ENCODE measurements around the gene PKP1.

PKP1 gene

DNA sequence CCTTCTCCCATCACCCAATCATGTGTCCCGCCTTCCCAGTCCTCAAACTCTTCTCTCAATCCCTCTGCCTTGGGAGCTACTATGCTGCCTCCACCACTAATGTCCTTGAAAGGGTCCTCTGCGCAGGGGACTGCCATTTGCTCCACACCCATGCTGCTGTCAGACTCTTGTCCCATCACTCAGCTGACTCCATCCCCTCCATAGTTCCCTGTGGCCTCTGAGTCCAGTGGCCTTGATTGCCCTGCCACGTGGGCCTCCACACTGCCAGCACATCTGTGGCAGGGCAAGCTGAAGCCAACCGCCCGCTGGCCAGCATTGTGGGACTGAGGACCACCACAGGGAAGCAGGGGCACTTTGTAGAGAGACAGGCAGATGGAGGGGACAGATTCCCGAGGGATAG is 95.5 kb downstream of the PKP1 start:
- H3K4me3 ChIP-seq (ENCODE audit: low read depth, low read length) = no peak overlapping the region
- DNase-seq (ENCODE audit: low read depth, low spot score) = no peak
- TF ChIP-seq, protein P1, sequence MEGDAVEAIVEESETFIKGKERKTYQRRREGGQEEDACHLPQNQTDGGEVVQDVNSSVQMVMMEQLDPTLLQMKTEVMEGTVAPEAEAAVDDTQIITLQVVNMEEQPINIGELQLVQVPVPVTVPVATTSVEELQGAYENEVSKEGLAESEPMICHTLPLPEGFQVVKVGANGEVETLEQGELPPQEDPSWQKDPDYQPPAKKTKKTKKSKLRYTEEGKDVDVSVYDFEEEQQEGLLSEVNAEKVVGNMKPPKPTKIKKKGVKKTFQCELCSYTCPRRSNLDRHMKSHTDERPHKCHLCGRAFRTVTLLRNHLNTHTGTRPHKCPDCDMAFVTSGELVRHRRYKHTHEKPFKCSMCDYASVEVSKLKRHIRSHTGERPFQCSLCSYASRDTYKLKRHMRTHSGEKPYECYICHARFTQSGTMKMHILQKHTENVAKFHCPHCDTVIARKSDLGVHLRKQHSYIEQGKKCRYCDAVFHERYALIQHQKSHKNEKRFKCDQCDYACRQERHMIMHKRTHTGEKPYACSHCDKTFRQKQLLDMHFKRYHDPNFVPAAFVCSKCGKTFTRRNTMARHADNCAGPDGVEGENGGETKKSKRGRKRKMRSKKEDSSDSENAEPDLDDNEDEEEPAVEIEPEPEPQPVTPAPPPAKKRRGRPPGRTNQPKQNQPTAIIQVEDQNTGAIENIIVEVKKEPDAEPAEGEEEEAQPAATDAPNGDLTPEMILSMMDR (IDR thresholded peaks at IDR 0.05; ENCODE audit: low read depth, low read length) = no peak
- in situ Hi-C loops (cut with HindIII; ENCODE audit: low sequenced_read_pairs) = no loop called here

DNA sequence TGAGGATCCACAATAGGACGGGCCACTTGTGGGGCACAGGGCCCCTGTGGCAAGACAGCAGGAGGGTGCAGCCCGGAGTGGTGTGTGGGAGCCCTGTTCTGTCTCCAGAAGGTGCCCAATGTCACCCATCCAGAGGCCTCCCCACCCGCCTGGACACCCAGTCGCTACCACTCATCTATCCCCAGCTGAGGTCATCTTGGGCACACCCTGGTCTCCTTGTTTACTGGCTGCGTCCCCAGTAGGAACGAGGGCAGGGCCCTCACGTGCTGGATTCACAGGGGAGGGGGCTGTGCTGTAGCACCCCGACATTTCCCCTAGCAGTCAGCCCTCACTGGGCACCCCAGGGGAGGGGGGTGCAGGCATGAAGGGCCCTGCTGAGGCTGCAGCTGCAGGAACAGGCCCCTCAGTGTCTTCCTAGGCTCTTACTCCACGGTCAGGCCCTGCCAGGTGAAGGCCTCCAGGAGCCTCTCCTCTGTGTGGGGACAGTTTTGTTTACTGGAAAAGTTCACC is 96.5 kb downstream of the PKP1 start:
- no peak for DNase-seq (ENCODE audit: low read depth, low spot score)
- in situ Hi-C loops (cut with HindIII; ENCODE audit: low sequenced_read_pairs) = no loop called here
- TF ChIP-seq, protein P1 (IDR thresholded peaks at IDR 0.05; ENCODE audit: low read depth, low read length) = no peak
- H3K4me3 ChIP-seq (ENCODE audit: low read depth, low read length) = no peak overlapping the region

DNA sequence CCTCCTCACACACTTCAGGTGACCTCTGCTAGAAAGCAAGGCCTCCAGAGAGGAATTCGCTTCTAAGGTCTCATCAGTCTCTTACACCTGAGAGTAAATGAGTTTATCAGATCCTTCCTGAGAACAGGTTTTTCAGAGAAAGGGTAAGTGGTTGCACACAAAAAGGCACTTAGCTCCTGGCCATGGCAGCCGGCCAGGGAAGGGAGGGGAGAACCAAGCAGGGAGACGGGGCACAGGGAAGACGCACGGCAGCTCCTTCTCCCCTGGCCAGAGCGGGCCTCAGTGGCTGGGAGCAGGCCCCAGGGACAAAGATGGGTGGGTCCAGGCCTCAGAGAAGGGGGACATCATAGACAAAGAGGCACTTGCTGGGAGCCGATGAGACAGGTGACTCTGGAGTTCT is 97.8 kb downstream of the PKP1 start:
- TF ChIP-seq, protein P1 (IDR thresholded peaks at IDR 0.05; ENCODE audit: low read depth, low read length) = no peak
- H3K4me3 ChIP-seq (ENCODE audit: low read depth, low read length) = no peak overlapping the region
- no peak for DNase-seq (ENCODE audit: low read depth, low spot score)
- in situ Hi-C loops (cut with HindIII; ENCODE audit: low sequenced_read_pairs) = no loop called here
